CD4-positive, alpha-beta T cell treated with Interleukin-17A for 1 hour (primary cell): ENCODE results near the gene MYPOP.

Source experiments
- DNase-seq: peaks from one replicate; pipeline ENCODE4 v3.0.0-alpha.2; 2020

The MYPOP gene

GRCh38 chr19:45901912-45902650 is at the start of gene MYPOP:
Gene MYPOP (minus strand): TSS chr19:45902613. CDS start chr19:45901773, 840 bp downstream.
- no peak for DNase-seq

- DNase-seq: no peak
These were observed 45.5 kb upstream of the MYPOP start for GRCh38 chr19:45947926-45948325.

- DNase-seq: no peak
These were observed 38.0 kb upstream of the MYPOP start for GRCh38 chr19:45940515-45940805.

GRCh38 chr19:45939792-45940514 is 37.5 kb upstream of the MYPOP start:
- no peak for DNase-seq

GRCh38 chr19:45938733-45939319 is 36.4 kb upstream of the MYPOP start:
- no peak for DNase-seq

GRCh38 chr19:45935267-45935666 is 32.9 kb upstream of the MYPOP start:
- no peak for DNase-seq

- DNase-seq: no peak
These were observed 32.3 kb upstream of the MYPOP start for GRCh38 chr19:45934551-45935230.

- no peak for DNase-seq
These were observed 31.3 kb upstream of the MYPOP start for GRCh38 chr19:45933759-45934158.

GRCh38 chr19:45931055-45931454 is 28.6 kb upstream of the MYPOP start:
- no peak for DNase-seq

GRCh38 chr19:45929247-45929646 is 26.8 kb upstream of the MYPOP start:
- no peak for DNase-seq

- peak; percentile 94 for DNase-seq
These were observed 25.3 kb upstream of the MYPOP start for GRCh38 chr19:45927565-45928261.

- DNase-seq: no peak
These were observed 22.6 kb upstream of the MYPOP start for GRCh38 chr19:45924891-45925447.

- no peak for DNase-seq
These were observed 19.9 kb upstream of the MYPOP start for GRCh38 chr19:45922281-45922680.

- DNase-seq: no peak
These were observed 18.0 kb upstream of the MYPOP start for GRCh38 chr19:45920458-45920857.

- DNase-seq: no peak
These were observed 17.3 kb upstream of the MYPOP start for GRCh38 chr19:45919678-45920077.

- DNase-seq: no peak
These were observed 16.3 kb upstream of the MYPOP start for GRCh38 chr19:45918721-45919120.

- DNase-seq: no peak
These were observed 15.1 kb upstream of the MYPOP start for GRCh38 chr19:45917421-45918091.

- no peak for DNase-seq
These were observed 11.7 kb upstream of the MYPOP start, which contains the start of gene NANOS2 for GRCh38 chr19:45913874-45914830. Gene NANOS2 (minus strand): TSS chr19:45914778. CDS start chr19:45914693, 85 bp downstream.

GRCh38 chr19:45911291-45911690 is 8.9 kb upstream of the MYPOP start:
- no peak for DNase-seq

GRCh38 chr19:45908956-45909355 is 6.5 kb upstream of the MYPOP start:
- DNase-seq: no peak

GRCh38 chr19:45906221-45906620 is 3.8 kb upstream of the MYPOP start:
- DNase-seq: no peak
